H9 (cell line): ENCODE data around the gene SETMAR. TPM values are rescaled to one million over a fixed set of nuclear protein-coding genes. Genes with fewer than 3 reads are reported as not detected.

Experiments
- DNase-seq: peaks from one replicate; pipeline ENCODE4 v3.0.0-alpha.2; 2017
- H2AFZ ChIP-seq: one replicate; pipeline ENCODE4 v1.6.1; 2013; ENCODE audit warnings: mild to moderate bottlenecking, low read length, control low read depth, moderate library complexity
- H2AK5ac ChIP-seq: 2 replicates; pipeline ENCODE4 v1.6.1; 2013; ENCODE audit warnings: low read length, control low read depth, mixed read lengths; ENCODE audit not compliant: insufficient read length
- H2BK120ac ChIP-seq: one replicate; pipeline ENCODE4 v1.6.1; 2013; ENCODE audit warnings: low read depth, mild to moderate bottlenecking, low read length, control low read depth, inconsistent platforms; ENCODE audit not compliant: poor library complexity, severe bottlenecking
- H2BK12ac ChIP-seq: 2 replicates; pipeline ENCODE4 v1.6.1; 2013; ENCODE audit warnings: low read length, control low read depth, mixed read lengths, low read depth; ENCODE audit not compliant: insufficient read length
- H2BK15ac ChIP-seq: 2 replicates; pipeline ENCODE4 v1.6.1; 2013; ENCODE audit warnings: low read depth, low read length, control low read depth
- H2BK20ac ChIP-seq: one replicate; pipeline ENCODE4 v1.6.1; 2013; ENCODE audit warnings: low read depth, mild to moderate bottlenecking, low read length, control low read depth, inconsistent platforms; ENCODE audit not compliant: poor library complexity, severe bottlenecking
- H2BK5ac ChIP-seq: 2 replicates; pipeline ENCODE4 v1.6.1; 2013; ENCODE audit warnings: low read length, control low read depth, mixed read lengths; ENCODE audit not compliant: insufficient read length
- H3K14ac ChIP-seq: 2 replicates; pipeline ENCODE4 v1.6.1; 2013; ENCODE audit warnings: low read length, control low read depth; ENCODE audit not compliant: insufficient read depth
- H3K18ac ChIP-seq: 2 replicates; pipeline ENCODE4 v1.6.1; 2013; ENCODE audit warnings: low read depth, mild to moderate bottlenecking, mixed read lengths, low read length, control low read depth; ENCODE audit not compliant: insufficient read length
- H3K23ac ChIP-seq: 2 replicates; pipeline ENCODE4 v1.6.1; 2013; ENCODE audit warnings: low read length, control low read depth, mixed read lengths, low read depth; ENCODE audit not compliant: insufficient read length
- H3K23me2 ChIP-seq: 2 replicates; pipeline ENCODE4 v1.6.1; 2013; ENCODE audit warnings: low read depth, mild to moderate bottlenecking, mixed read lengths, low read length, control low read depth; ENCODE audit not compliant: insufficient read length, poor library complexity, severe bottlenecking
- H3K27ac ChIP-seq: 2 replicates; pipeline ENCODE4 v1.5.1; 2013; ENCODE audit warnings: low read length, control low read depth, mixed read lengths, low read depth; ENCODE audit not compliant: insufficient read length
- H3K27me3 ChIP-seq: 2 replicates; pipeline ENCODE4 v1.6.1; 2013; ENCODE audit warnings: low read length, control low read depth, inconsistent platforms; ENCODE audit not compliant: insufficient read depth
- H3K4ac ChIP-seq: 2 replicates; pipeline ENCODE4 v1.6.1; 2013; ENCODE audit warnings: low read depth, mild to moderate bottlenecking, control low read depth, inconsistent platforms, low read length, moderate library complexity
- H3K4me1 ChIP-seq: 2 replicates; pipeline ENCODE4 v1.6.1; 2013; ENCODE audit warnings: low read length, control low read depth, inconsistent platforms; ENCODE audit not compliant: insufficient read depth
- H3K4me2 ChIP-seq: 2 replicates; pipeline ENCODE4 v1.6.1; 2013; ENCODE audit warnings: low read length, control low read depth, mixed read lengths; ENCODE audit not compliant: insufficient read length, insufficient read depth
- H3K56ac ChIP-seq: 2 replicates; pipeline ENCODE4 v1.6.1; 2013; ENCODE audit warnings: low read depth, mild to moderate bottlenecking, mixed read lengths, low read length, control low read depth; ENCODE audit not compliant: insufficient read length
- H3K79me1 ChIP-seq: 2 replicates; pipeline ENCODE4 v1.6.1; 2013; ENCODE audit warnings: low read depth, mild to moderate bottlenecking, moderate library complexity, low read length, control low read depth, inconsistent platforms; ENCODE audit not compliant: insufficient read depth, poor library complexity, severe bottlenecking
- H3K79me2 ChIP-seq: 2 replicates; pipeline ENCODE4 v1.6.1; 2013; ENCODE audit warnings: low read length, control low read depth, inconsistent platforms; ENCODE audit not compliant: insufficient read depth
- H3K9ac ChIP-seq: 2 replicates; pipeline ENCODE4 v1.6.1; 2013; ENCODE audit warnings: low read length, control low read depth, mixed read lengths; ENCODE audit not compliant: insufficient read length; ENCODE audit errors: extremely low read depth
- H3K9me3 ChIP-seq: one replicate; pipeline ENCODE4 v1.6.1; 2013; ENCODE audit warnings: low read depth, low read length, inconsistent platforms; ENCODE audit not compliant: control insufficient read depth
- H3T11ph ChIP-seq: one replicate; pipeline ENCODE4 v1.6.1; 2013; ENCODE audit warnings: mild to moderate bottlenecking, low read length, control low read depth, inconsistent platforms
- H4K20me1 ChIP-seq: one replicate; pipeline ENCODE4 v1.6.1; 2013; ENCODE audit not compliant: control insufficient read depth, insufficient read length, insufficient read depth
- H4K5ac ChIP-seq: 2 replicates; pipeline ENCODE4 v1.6.1; 2013; ENCODE audit warnings: low read depth, mild to moderate bottlenecking, mixed read lengths, low read length, control low read depth; ENCODE audit not compliant: insufficient read length
- H4K8ac ChIP-seq: replicated peaks from 2 replicates; pipeline ENCODE4 v1.6.1; 2013; ENCODE audit warnings: low read length, control low read depth, mixed read lengths, low read depth; ENCODE audit not compliant: insufficient read length
- H4K91ac ChIP-seq: 2 replicates; pipeline ENCODE4 v1.6.1; 2013; ENCODE audit warnings: low read depth, mild to moderate bottlenecking, moderate library complexity, mixed read lengths, low read length, control low read depth; ENCODE audit not compliant: insufficient read length
- H3K27ac Mint-ChIP-seq, 3 experiments: 2 replicates in 2 of 3; 3 replicates in 1 of 3; pipeline ENCODE4 v1.8.0; 2020 to 2021; ENCODE audit warnings: mixed read lengths in 3 of 3, mild to moderate bottlenecking in 1 of 3, moderate library complexity in 1 of 3
- H3K27me3 Mint-ChIP-seq: 2 replicates; pipeline ENCODE4 v1.8.0; 2021; ENCODE audit warnings: low read depth, mild to moderate bottlenecking, moderate library complexity, mixed read lengths
- H3K36me3 Mint-ChIP-seq, 3 experiments: 2 replicates in 2 of 3; 3 replicates in 1 of 3; pipeline ENCODE4 v1.8.0; 2020 to 2021; ENCODE audit warnings: low read depth in 3 of 3, mixed read lengths in 3 of 3; ENCODE audit not compliant: insufficient read depth in 1 of 3
- H3K4me1 Mint-ChIP-seq, 2 experiments: 2 replicates each; pipeline ENCODE4 v1.8.0; 2020; ENCODE audit warnings: mixed read lengths in 2 of 2
- H3K4me3 Mint-ChIP-seq, 2 experiments: 2 replicates in 1 of 2; 3 replicates in 1 of 2; pipeline ENCODE4 v1.8.0; 2020 to 2021; ENCODE audit warnings: mild to moderate bottlenecking in 2 of 2, mixed read lengths in 2 of 2, moderate library complexity in 1 of 2
- H3K9me3 Mint-ChIP-seq, 2 experiments: 2 replicates in 1 of 2; 3 replicates in 1 of 2; pipeline ENCODE4 v1.8.0; 2020; ENCODE audit warnings: mild to moderate bottlenecking in 2 of 2, mixed read lengths in 2 of 2, moderate library complexity in 1 of 2
- CTCF ChIP-seq: fragments of 200-600 bp; sonication (generic); conservative IDR thresholded peaks from 3 replicates; pipeline ENCODE4 v1.8.0; 2021; ENCODE audit warnings: antibody characterized with exemption, mild to moderate bottlenecking
- WGBS: extraction: QIAGEN DNeasy Blood & Tissue Kit; methylation state at CpG from one replicate; pipeline ENCODE4 v1.1.7; 2013; ENCODE audit warnings: missing lambda C conversion rate, low lambda C conversion rate, mixed read lengths; ENCODE audit not compliant: insufficient read length; ENCODE audit errors: extremely low coverage; 5-methylcytosine and 5-hydroxymethylcytosine counted together
- total RNA-seq: library from RNA; stranded (reverse); gene quantifications from 2 replicates; pipeline ENCODE4 v1.2.1, GENCODE V29; 2021

SETMAR gene
- total RNA-seq, 1 experiment from 2014 or later = 29.1 TPM

GRCh38 chr3:4359805-4360502, 56.8 kb downstream of the SETMAR start:
- H3K79me1 ChIP-seq = no peaks in the 10 kb centered on the region
- no peak overlapping the region for H3K14ac ChIP-seq
- no peak overlapping the region for H4K5ac ChIP-seq
- H3K27me3 ChIP-seq = no peaks in the 10 kb centered on the region
- no peak overlapping the region for H2AK5ac ChIP-seq
- Mint-ChIP-seq H3K4me3 (no peak overlapping the region), H3K9me3 (no peaks in the 10 kb centered on the region), H3K4me1 (no peaks in the 10 kb centered on the region), H3K27ac (no peak overlapping the region), H3K27me3 (no peaks in the 10 kb centered on the region), H3K36me3 (no peaks in the 10 kb centered on the region)
- no peak overlapping the region for H2BK12ac ChIP-seq
- TF ChIP-seq CTCF = no peak
- H4K91ac ChIP-seq = no peak overlapping the region
- no peak overlapping the region for H2AFZ ChIP-seq
- H2BK120ac ChIP-seq = no peak overlapping the region
- no peak overlapping the region for H3K56ac ChIP-seq
- H3K23ac ChIP-seq = no peak overlapping the region
- no peaks in the 10 kb centered on the region for H3K79me2 ChIP-seq
- H3K23me2 ChIP-seq = no peaks in the 10 kb centered on the region
- H4K8ac ChIP-seq = no peak overlapping the region
- no peak overlapping the region for H3T11ph ChIP-seq
- no peak overlapping the region for H2BK15ac ChIP-seq
- H2BK5ac ChIP-seq = no peak overlapping the region
- H3K4ac ChIP-seq = no peak overlapping the region
- H3K9ac ChIP-seq = no peak overlapping the region
- H3K4me2 ChIP-seq = no peak overlapping the region
- no peak overlapping the region for H3K18ac ChIP-seq
- no peak for DNase-seq
- H4K20me1 ChIP-seq = no peaks in the 10 kb centered on the region
- no CpG with 5 or more reads among the region's 12 CpGs for WGBS
- no peak overlapping the region for H3K27ac ChIP-seq
- no peaks in the 10 kb centered on the region for H3K9me3 ChIP-seq
- no peak overlapping the region for H2BK20ac ChIP-seq
- no peaks in the 10 kb centered on the region for H3K4me1 ChIP-seq
